CD14-positive monocyte (primary cell): ENCODE results near the gene CCDC82. TPM values are rescaled to one million over a fixed set of nuclear protein-coding genes. Genes with fewer than 3 reads are reported as not detected.
A peak's percentile ranks its signal among the peaks of the same experiment; 100 is the strongest.
"Not testable (repeated sequence)": the region's sequence is repeated elsewhere in the genome, so short reads cannot be mapped to it uniquely, and the experiment has no call there.

Experiments
- DNase-seq, 3 donors: peaks; one replicate each; pipeline ENCODE4 v3.0.0-alpha.2; 2011 to 2022
- H2AFZ ChIP-seq: 2 replicates; pipeline ENCODE4 v1.6.0; 2012; ENCODE audit warnings: mild to moderate bottlenecking, low read depth, low read length, inconsistent platforms; ENCODE audit not compliant: insufficient read depth, poor library complexity, severe bottlenecking
- H3K27ac ChIP-seq, 2 donors: 1 replicate in 1 of 2; 2 replicates in 1 of 2; pipeline ENCODE4 v1.5.1; 2012 to 2013; ENCODE audit warnings: low read length in 2 of 2, control low read depth in 1 of 2, inconsistent platforms in 1 of 2, low read depth in 1 of 2, mild to moderate bottlenecking in 1 of 2
- H3K27me3 ChIP-seq, 2 donors: one replicate each; pipeline versions ENCODE4 v1.6.0 to v1.6.1; 2011 to 2013; ENCODE audit warnings: low read length in 2 of 2; ENCODE audit not compliant: control insufficient read depth in 2 of 2, insufficient read depth in 2 of 2
- H3K36me3 ChIP-seq, 2 donors: replicated peaks in 1 of 2; 1 replicate in 1 of 2; 2 replicates in 1 of 2; pipeline versions ENCODE4 v1.5.1 to v1.6.1; 2012 to 2013; ENCODE audit warnings: low read length in 2 of 2, control low read depth in 1 of 2, inconsistent platforms in 1 of 2, mild to moderate bottlenecking in 1 of 2; ENCODE audit not compliant: insufficient read depth in 2 of 2, control insufficient read depth in 1 of 2
- H3K4me1 ChIP-seq, 2 donors: 1 replicate in 1 of 2; 2 replicates in 1 of 2; pipeline versions ENCODE4 v1.5.1 to v1.6.1; 2012 to 2013; ENCODE audit warnings: low read length in 2 of 2, control low read depth in 1 of 2, inconsistent platforms in 1 of 2, mild to moderate bottlenecking in 1 of 2, moderate library complexity in 1 of 2; ENCODE audit not compliant: insufficient read depth in 2 of 2, control insufficient read depth in 1 of 2
- H3K4me2 ChIP-seq: replicated peaks from 2 replicates; pipeline ENCODE3; 2012; ENCODE audit warnings: low read length, moderate library complexity, mild to moderate bottlenecking; ENCODE audit not compliant: poor library complexity, severe bottlenecking; ENCODE audit errors: extremely low read depth
- H3K4me3 ChIP-seq, 3 experiments: fragments of 200-600 bp in 1 of 3; sonication (generic) in 1 of 3; replicated peaks in 1 of 3; 1 replicate in 2 of 3; 2 replicates in 1 of 3; pipeline ENCODE4 v1.5.1; 2011 to 2013; ENCODE audit warnings: low read length in 3 of 3, mild to moderate bottlenecking in 3 of 3, control low read depth in 2 of 3, low read depth in 2 of 3, inconsistent platforms in 1 of 3, moderate library complexity in 1 of 3
- H3K79me2 ChIP-seq: 2 replicates; pipeline ENCODE4 v1.6.0; 2012; ENCODE audit warnings: mild to moderate bottlenecking, control low read depth, inconsistent platforms, low read length, moderate library complexity; ENCODE audit not compliant: insufficient read depth
- H3K9ac ChIP-seq: 2 replicates; pipeline ENCODE4 v1.6.0; 2017; ENCODE audit warnings: low read length, mild to moderate bottlenecking; ENCODE audit not compliant: insufficient read depth, poor library complexity, severe bottlenecking
- H3K9me3 ChIP-seq, 2 donors: replicated peaks in 1 of 2; 1 replicate in 1 of 2; 2 replicates in 1 of 2; pipeline versions ENCODE4 v1.5.1 to v1.6.1; 2012 to 2013; ENCODE audit warnings: low read length in 2 of 2, control low read depth in 1 of 2; ENCODE audit not compliant: control insufficient read depth in 1 of 2, insufficient read depth in 1 of 2
- H4K20me1 ChIP-seq: 2 replicates; pipeline ENCODE4 v1.6.0; 2012; ENCODE audit warnings: mild to moderate bottlenecking, low read length, control low read depth, moderate library complexity; ENCODE audit not compliant: insufficient read depth
- H3K27ac Mint-ChIP-seq, 7 donors: one replicate each; pipeline ENCODE4 v1.8.0; 2020; ENCODE audit warnings: mild to moderate bottlenecking in 7 of 7, mixed read lengths in 7 of 7, moderate library complexity in 6 of 7, inconsistent platforms in 2 of 7
- H3K27me3 Mint-ChIP-seq, 3 donors: one replicate each; pipeline ENCODE4 v1.8.0; 2021 to 2022; ENCODE audit warnings: low read depth in 3 of 3, mild to moderate bottlenecking in 3 of 3, mixed read lengths in 3 of 3, moderate library complexity in 3 of 3, inconsistent platforms in 1 of 3
- H3K36me3 Mint-ChIP-seq, 2 donors: one replicate each; pipeline ENCODE4 v1.8.0; 2020; ENCODE audit warnings: mixed read lengths in 2 of 2, inconsistent platforms in 1 of 2, mild to moderate bottlenecking in 1 of 2
- H3K4me1 Mint-ChIP-seq: one replicate; pipeline ENCODE4 v1.8.0; 2020; ENCODE audit warnings: mild to moderate bottlenecking, mixed read lengths
- H3K4me3 Mint-ChIP-seq, 2 donors: one replicate each; pipeline ENCODE4 v1.8.0; 2020; ENCODE audit warnings: mild to moderate bottlenecking in 2 of 2, mixed read lengths in 2 of 2, moderate library complexity in 1 of 2
- H3K9me3 Mint-ChIP-seq, 7 donors: one replicate each; pipeline ENCODE4 v1.8.0; 2020 to 2022; ENCODE audit warnings: mixed read lengths in 7 of 7, mild to moderate bottlenecking in 6 of 7, moderate library complexity in 6 of 7, inconsistent platforms in 2 of 7
- CTCF ChIP-seq: fragments of 200-600 bp; IDR thresholded peaks from one replicate; pipeline ENCODE4 v1.8.0; 2022; ENCODE audit warnings: antibody characterized with exemption, mild to moderate bottlenecking
- WGBS: methylation state at CpG from one replicate; pipeline ENCODE4 v1.1.5; 2013; ENCODE audit warnings: missing lambda C conversion rate; ENCODE audit not compliant: insufficient coverage; 5-methylcytosine and 5-hydroxymethylcytosine counted together
- intact Hi-C, 2 donors: fragments of 100-400 bp; cut with micrococcal nuclease; formaldehyde crosslinking; loops; one replicate each; pipeline versions ENCODE4 v1.15.0 to v1.15.1; 2023
- polyA plus RNA-seq, 3 donors: library from polyadenylated mRNA; depleted of rRNA in 1 of 3; unstranded in 2 of 3; stranded (reverse) in 1 of 3; fragments of 300-500 nt in 2 of 3; fragments of >200 nt in 1 of 3; fragmentation: Illumina TruSeq in 2 of 3; gene quantifications; 1 replicate in 2 of 3; 2 replicates in 1 of 3; pipeline ENCODE4 v1.2.3, GENCODE V29; 2012 to 2021

The CCDC82 gene
- polyA plus RNA-seq, 3 donors, result 10.7 to 18.2 (median 12.2) TPM

- Mint-ChIP-seq H3K36me3 (no peaks in the 10 kb centered on the region), H3K4me3 (no peak overlapping the region), H3K27me3 (peaks cover 0 to 5% (median 3%) of the 10 kb centered on the region in 3 donors), H3K4me1 (no peaks in the 10 kb centered on the region), H3K27ac (no peak overlapping the region), H3K9me3 (peaks cover 0 to 4% (median 2%) of the 10 kb centered on the region in 7 donors)
- H3K27me3 ChIP-seq, result no peaks in the 10 kb centered on the region
- H4K20me1 ChIP-seq, result no peaks in the 10 kb centered on the region
- H3K9me3 ChIP-seq, result no peaks in the 10 kb centered on the region
- no peaks in the 10 kb centered on the region for H3K36me3 ChIP-seq
- H3K4me2 ChIP-seq, result no peak overlapping the region
- H3K4me3 ChIP-seq, result no peak overlapping the region
- no peak overlapping the region for H2AFZ ChIP-seq
- intact Hi-C loops, result no loop called here
- TF ChIP-seq CTCF, result no peak
- H3K79me2 ChIP-seq, result no peaks in the 10 kb centered on the region
- H3K27ac ChIP-seq, result no peak overlapping the region
- no peak for DNase-seq
- no peak overlapping the region for H3K9ac ChIP-seq
- H3K4me1 ChIP-seq, result no peaks in the 10 kb centered on the region
These were observed 23.7 kb upstream of the CCDC82 start for GRCh38 chr11:96413408-96413807.

- Histone ChIP-seq H3K27ac (no peak overlapping the region), H3K27me3 (no peaks in the 10 kb centered on the region), H4K20me1 (no peaks in the 10 kb centered on the region), H3K79me2 (no peaks in the 10 kb centered on the region), H2AFZ (no peak overlapping the region), H3K4me3 (no peak overlapping the region), H3K9me3 (no peaks in the 10 kb centered on the region), H3K9ac (no peak overlapping the region), H3K4me1 (no peaks in the 10 kb centered on the region), H3K36me3 (no peaks in the 10 kb centered on the region), H3K4me2 (no peak overlapping the region)
- peaks cover 0 to 5% (median 3%) of the 10 kb centered on the region in 3 donors for H3K27me3 Mint-ChIP-seq
- H3K4me3 Mint-ChIP-seq, result no peak overlapping the region
- peaks cover 0 to 4% (median 2%) of the 10 kb centered on the region in 7 donors for H3K9me3 Mint-ChIP-seq
- H3K27ac Mint-ChIP-seq, result no peak overlapping the region
- no peaks in the 10 kb centered on the region for H3K4me1 Mint-ChIP-seq
- no peaks in the 10 kb centered on the region for H3K36me3 Mint-ChIP-seq
- no CpG with 5 or more reads among the region's 1 CpG for WGBS
- intact Hi-C loops, result no loop called here
- no peak for TF ChIP-seq CTCF
- no peak for DNase-seq
These were observed 23.2 kb upstream of the CCDC82 start for GRCh38 chr11:96412761-96413381.

GRCh38 chr11:96411412-96411811 is 21.7 kb upstream of the CCDC82 start:
- H3K27me3 Mint-ChIP-seq, H2AFZ ChIP-seq, DNase-seq, H3K4me2 ChIP-seq, intact Hi-C loops, H3K36me3 ChIP-seq, H3K4me1 ChIP-seq, H4K20me1 ChIP-seq, H3K9me3 Mint-ChIP-seq, H3K4me3 ChIP-seq, H3K36me3 Mint-ChIP-seq, H3K9me3 ChIP-seq, H3K27me3 ChIP-seq, H3K4me1 Mint-ChIP-seq, H3K79me2 ChIP-seq, H3K27ac ChIP-seq, H3K27ac Mint-ChIP-seq, H3K9ac ChIP-seq: not testable (repeated sequence)
- peak overlapping the region in 1 of 2 donors; percentile 45 for H3K4me3 Mint-ChIP-seq
- no CpG with 5 or more reads among the region's 18 CpGs for WGBS
